ENCODE data around the gene MTG2.

MTG2 gene

DNA sequence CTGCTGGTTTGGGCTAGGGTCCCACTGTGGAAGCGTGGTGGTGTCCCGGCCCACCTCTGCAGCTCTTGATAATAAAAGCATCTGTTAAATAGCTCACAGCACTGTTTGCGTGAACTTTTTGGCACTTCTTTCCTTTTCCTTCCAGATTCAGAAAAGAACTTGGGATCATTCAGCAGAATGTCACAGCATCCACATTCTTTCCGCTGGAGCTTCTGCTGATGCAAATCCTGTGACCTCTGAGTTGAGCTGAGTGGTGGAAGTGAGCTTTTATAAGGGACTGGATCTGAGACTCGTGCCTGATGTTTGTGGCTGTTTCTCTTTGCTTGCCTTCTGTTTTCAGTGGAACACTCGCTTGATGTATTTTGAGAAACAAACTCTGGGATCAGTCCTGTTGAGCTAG lies 59.3 kb downstream of the MTG2 start:
- no peaks in the 10 kb centered on the region for H3K27me3 ChIP-seq (ENCODE audit: low read depth, low read length)
- no peak overlapping the region for H3K4me3 ChIP-seq (ENCODE audit: low read depth in 1 of 2, low read length in 2 of 2)
- no peaks in the 10 kb centered on the region for H3K9me3 ChIP-seq (ENCODE audit: control insufficient read depth in 1 of 2, low read length in 2 of 2)
- H3K4me1 ChIP-seq (ENCODE audit: control insufficient read depth in 1 of 2, insufficient read depth in 2 of 2, low read length in 2 of 2) = peaks cover 5 to 18% of the 10 kb centered on the region in 2 donors
- no peak overlapping the region for H3K27ac ChIP-seq (ENCODE audit: low read length)
- peaks cover 0 to 14% of the 10 kb centered on the region in 2 donors for H3K36me3 ChIP-seq (ENCODE audit: control insufficient read depth in 1 of 2, insufficient read depth in 2 of 2, low read length in 2 of 2)

DNA sequence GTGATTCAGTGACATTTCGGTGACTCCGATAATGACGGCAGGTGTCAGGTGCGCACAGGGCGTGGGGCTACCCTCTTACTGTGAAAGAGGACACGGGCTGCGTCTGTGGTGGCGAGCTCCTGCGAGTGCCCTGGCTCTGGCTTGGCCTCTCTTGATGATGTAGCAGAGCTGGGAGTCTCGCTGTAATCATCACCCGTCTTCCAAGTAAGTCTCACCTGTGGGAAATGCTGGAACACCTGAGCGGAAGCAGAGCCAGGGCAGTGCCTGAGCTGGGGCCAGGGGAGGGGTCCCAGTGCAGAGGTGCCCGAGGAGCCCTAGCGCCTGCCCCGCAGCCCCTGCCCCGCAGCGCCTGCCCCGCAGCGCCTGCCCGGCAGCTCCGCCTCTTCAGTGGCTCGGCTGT lies 60.3 kb downstream of the MTG2 start:
- Histone ChIP-seq H3K27me3 (ENCODE audit: low read depth, low read length) (no peaks in the 10 kb centered on the region), H3K36me3 (ENCODE audit: control insufficient read depth in 1 of 2, insufficient read depth in 2 of 2, low read length in 2 of 2) (peaks cover 0 to 14% of the 10 kb centered on the region in 2 donors), H3K4me3 (ENCODE audit: low read depth in 1 of 2, low read length in 2 of 2) (no peak overlapping the region), H3K4me1 (ENCODE audit: control insufficient read depth in 1 of 2, insufficient read depth in 2 of 2, low read length in 2 of 2) (peaks cover 5 to 13% of the 10 kb centered on the region in 2 donors), H3K27ac (ENCODE audit: low read length) (no peak overlapping the region), H3K9me3 (ENCODE audit: control insufficient read depth in 1 of 2, low read length in 2 of 2) (no peaks in the 10 kb centered on the region)

DNA sequence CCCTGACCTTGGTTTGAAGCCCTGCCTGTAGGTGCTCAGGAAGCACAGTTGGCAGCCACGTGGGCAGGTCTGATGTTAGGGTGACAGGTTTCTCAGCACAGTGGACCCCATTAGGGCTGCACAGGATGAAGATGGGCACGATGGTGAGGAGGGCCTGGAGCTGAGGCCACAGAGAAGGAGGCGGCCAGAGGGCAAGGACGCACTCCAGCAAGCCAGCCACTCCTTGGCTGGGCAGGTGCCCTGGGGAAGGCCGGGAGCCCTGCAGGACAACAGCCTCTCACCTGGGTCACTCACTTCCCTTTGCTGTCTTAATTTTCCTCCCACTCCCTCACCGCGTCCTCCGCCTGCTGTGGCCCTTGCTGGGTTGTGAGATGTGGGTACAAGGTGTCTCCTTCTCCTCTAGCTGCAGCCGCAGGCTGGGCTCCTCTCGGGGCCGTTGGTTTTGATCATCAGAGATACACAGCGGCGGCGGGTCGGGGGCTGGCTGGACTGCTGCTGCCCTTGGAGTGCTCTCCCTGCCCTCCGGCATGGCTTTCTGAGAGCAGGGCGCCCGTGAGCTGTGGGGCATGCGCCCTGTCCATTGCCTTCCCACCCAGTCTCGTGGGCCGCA lies 61.2 kb downstream of the MTG2 start:
- Histone ChIP-seq H3K27ac (ENCODE audit: low read length) (no peak overlapping the region), H3K36me3 (ENCODE audit: control insufficient read depth in 1 of 2, insufficient read depth in 2 of 2, low read length in 2 of 2) (peaks cover 0 to 14% of the 10 kb centered on the region in 2 donors), H3K27me3 (ENCODE audit: low read depth, low read length) (no peaks in the 10 kb centered on the region), H3K4me1 (ENCODE audit: control insufficient read depth in 1 of 2, insufficient read depth in 2 of 2, low read length in 2 of 2) (peaks cover 5 to 13% of the 10 kb centered on the region in 2 donors), H3K4me3 (ENCODE audit: low read depth in 1 of 2, low read length in 2 of 2) (no peak overlapping the region), H3K9me3 (ENCODE audit: control insufficient read depth in 1 of 2, low read length in 2 of 2) (no peaks in the 10 kb centered on the region)

DNA sequence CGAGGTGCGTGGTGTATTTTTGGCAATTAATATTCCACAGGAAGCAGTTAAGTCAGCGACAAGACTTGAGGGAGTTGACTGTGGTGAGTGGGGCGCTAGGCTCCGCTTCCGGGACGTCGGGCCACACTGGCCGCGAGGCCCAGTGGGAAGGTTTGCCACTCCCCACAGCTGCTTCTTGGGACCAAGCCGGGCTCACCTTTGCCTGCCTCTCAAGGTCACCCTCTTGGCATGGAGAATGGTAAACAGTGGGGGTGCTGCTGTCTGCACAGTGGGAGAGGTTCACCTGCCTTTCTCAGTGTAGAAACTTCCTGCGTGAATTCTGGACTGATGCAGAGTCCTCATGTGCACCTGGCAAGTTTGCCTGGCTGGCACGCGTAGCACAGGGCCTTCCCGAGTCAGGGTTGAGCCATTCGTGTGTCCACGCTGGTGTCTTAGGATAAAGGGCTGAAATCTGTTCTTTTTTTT lies 61.8 kb downstream of the MTG2 start:
- Histone ChIP-seq H3K4me3 (ENCODE audit: low read depth in 1 of 2, low read length in 2 of 2) (no peak overlapping the region), H3K9me3 (ENCODE audit: control insufficient read depth in 1 of 2, low read length in 2 of 2) (no peaks in the 10 kb centered on the region), H3K36me3 (ENCODE audit: control insufficient read depth in 1 of 2, insufficient read depth in 2 of 2, low read length in 2 of 2) (peaks cover 0 to 14% of the 10 kb centered on the region in 2 donors), H3K27ac (ENCODE audit: low read length) (no peak overlapping the region), H3K27me3 (ENCODE audit: low read depth, low read length) (no peaks in the 10 kb centered on the region), H3K4me1 (ENCODE audit: control insufficient read depth in 1 of 2, insufficient read depth in 2 of 2, low read length in 2 of 2) (peaks cover 5 to 7% of the 10 kb centered on the region in 2 donors)

DNA sequence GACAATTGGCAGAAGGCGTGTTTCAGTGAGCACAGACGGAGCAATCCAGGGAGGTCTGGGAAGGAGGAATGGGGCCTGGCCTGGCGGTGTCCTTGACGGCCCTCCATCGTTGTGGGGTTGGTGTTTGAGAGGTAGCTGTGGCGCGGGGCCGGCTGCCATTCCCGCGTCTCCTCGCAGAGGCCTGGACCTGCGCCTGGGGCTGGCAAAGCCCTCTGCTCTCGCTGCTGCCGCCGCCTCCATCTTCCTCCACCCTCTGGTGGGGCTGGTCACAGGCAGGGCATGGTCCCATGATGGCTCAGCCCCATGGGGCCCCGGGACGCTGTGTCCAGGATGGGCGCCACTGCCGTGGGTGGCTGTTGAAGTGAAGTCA lies 63.1 kb downstream of the MTG2 start:
- Histone ChIP-seq H3K27ac (ENCODE audit: low read length) (no peak overlapping the region), H3K36me3 (ENCODE audit: control insufficient read depth in 1 of 2, insufficient read depth in 2 of 2, low read length in 2 of 2) (peaks cover 0 to 14% of the 10 kb centered on the region in 2 donors), H3K27me3 (ENCODE audit: low read depth, low read length) (no peaks in the 10 kb centered on the region), H3K4me1 (ENCODE audit: control insufficient read depth in 1 of 2, insufficient read depth in 2 of 2, low read length in 2 of 2) (peaks cover 5% of the 10 kb centered on the region in 2 donors), H3K4me3 (ENCODE audit: low read depth in 1 of 2, low read length in 2 of 2) (no peak overlapping the region), H3K9me3 (ENCODE audit: control insufficient read depth in 1 of 2, low read length in 2 of 2) (no peaks in the 10 kb centered on the region)

DNA sequence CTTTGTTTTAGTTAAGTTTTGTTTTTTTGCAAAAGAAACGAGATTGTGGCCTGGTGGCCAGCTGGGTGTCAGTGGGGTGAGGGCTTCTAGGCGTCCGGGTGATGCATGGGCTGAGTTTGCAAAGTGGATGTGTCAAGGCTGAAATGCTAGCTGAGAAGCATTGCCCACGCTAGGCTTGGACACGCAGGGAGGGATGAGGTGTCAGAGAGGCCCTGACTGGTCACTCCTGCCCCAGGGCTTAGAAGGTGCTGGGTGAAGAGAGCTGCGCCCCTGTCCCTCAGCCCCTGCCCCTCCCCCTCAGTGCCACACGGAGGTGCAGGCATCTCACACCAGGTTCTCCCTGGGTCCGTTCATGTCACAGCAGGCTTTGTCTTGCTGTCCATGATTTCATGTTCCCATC lies 63.6 kb downstream of the MTG2 start:
- Histone ChIP-seq H3K27ac (ENCODE audit: low read length) (no peak overlapping the region), H3K4me3 (ENCODE audit: low read depth in 1 of 2, low read length in 2 of 2) (no peak overlapping the region), H3K36me3 (ENCODE audit: control insufficient read depth in 1 of 2, insufficient read depth in 2 of 2, low read length in 2 of 2) (peaks cover 0 to 11% of the 10 kb centered on the region in 2 donors), H3K27me3 (ENCODE audit: low read depth, low read length) (no peaks in the 10 kb centered on the region), H3K9me3 (ENCODE audit: control insufficient read depth in 1 of 2, low read length in 2 of 2) (no peaks in the 10 kb centered on the region), H3K4me1 (ENCODE audit: control insufficient read depth in 1 of 2, insufficient read depth in 2 of 2, low read length in 2 of 2) (peaks cover 5% of the 10 kb centered on the region in 2 donors)

DNA sequence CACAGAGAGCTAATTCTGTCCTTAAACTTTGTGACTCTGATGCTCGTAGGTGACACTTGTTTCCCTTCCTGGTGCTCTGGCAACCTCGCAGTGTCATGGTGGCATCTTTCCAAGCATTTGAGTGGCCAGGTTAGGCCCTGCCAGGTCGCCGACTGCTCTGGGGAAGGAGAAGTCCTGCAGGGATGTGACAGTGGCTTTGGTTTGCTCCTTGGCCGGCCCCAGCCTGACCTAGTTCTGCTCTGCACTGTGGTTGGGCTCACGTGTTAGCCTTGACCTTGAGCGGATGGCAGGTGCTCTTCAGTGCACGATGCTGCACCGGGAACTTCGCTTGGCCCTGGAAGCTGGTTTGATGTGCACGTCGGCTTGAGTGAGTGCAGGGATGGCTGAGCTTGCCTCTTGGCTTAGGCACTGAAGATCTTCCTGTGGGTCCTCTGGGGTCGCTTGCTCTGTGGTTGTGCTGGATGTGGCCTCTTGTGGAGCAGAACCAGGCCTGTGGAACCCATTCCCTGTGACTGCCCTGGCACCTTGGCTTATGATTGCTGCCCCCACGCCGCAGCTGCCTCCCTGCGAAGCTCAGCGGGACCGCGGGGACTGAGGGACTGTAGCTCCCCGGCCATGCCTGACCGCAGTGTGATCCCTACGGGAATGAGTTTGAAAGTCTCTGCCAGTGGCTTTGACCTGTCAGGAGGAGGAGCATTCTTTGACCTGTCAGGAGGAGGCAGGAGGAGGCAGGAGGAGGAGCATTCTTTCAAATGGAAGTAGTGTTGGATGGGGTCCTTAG lies 64.2 kb downstream of the MTG2 start:
- H3K4me1 ChIP-seq (ENCODE audit: control insufficient read depth in 1 of 2, insufficient read depth in 2 of 2, low read length in 2 of 2) = peaks cover 3 to 5% of the 10 kb centered on the region in 2 donors
- H3K36me3 ChIP-seq (ENCODE audit: control insufficient read depth in 1 of 2, insufficient read depth in 2 of 2, low read length in 2 of 2) = peaks cover 0 to 9% of the 10 kb centered on the region in 2 donors
- H3K27me3 ChIP-seq (ENCODE audit: low read depth, low read length) = no peaks in the 10 kb centered on the region
- no peak overlapping the region for H3K27ac ChIP-seq (ENCODE audit: low read length)
- no peaks in the 10 kb centered on the region for H3K9me3 ChIP-seq (ENCODE audit: control insufficient read depth in 1 of 2, low read length in 2 of 2)
- H3K4me3 ChIP-seq (ENCODE audit: low read depth in 1 of 2, low read length in 2 of 2) = no peak overlapping the region

DNA sequence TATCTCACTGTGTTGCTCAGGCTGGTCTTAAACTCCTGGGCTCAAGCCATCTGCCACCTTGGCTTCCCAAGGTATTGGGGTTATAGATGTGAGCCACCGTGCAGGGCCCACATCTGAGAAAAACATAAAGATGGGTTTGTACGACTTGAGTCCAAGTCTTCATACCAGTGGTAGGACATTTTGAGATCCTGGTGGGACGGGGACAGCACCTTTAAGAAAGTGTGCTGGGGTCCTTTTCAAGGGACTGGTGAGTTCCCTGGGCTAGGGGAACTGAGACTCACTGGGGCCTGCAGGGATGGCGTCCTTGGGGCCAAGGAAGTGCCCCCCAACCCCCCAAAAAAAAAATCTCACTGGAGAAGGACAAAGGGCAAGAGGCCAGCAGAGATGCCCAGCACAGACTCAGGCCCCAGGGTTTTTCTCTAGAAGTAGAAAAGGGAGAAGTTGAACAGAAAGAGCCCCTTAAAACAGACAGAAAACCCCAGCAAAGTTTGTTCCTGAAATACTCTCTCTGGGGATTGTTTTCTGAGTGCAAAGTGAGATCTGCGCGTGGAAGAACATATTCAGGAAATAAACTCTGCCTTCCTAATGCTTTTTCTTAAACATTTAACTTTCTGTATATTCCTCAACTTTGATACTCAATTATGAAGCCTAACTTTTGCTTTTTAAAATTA lies 66.2 kb downstream of the MTG2 start:
- H3K27ac ChIP-seq (ENCODE audit: low read length) = no peak overlapping the region
- H3K4me1 ChIP-seq (ENCODE audit: control insufficient read depth in 1 of 2, insufficient read depth in 2 of 2, low read length in 2 of 2) = peaks cover 0 to 5% of the 10 kb centered on the region in 2 donors
- no peak overlapping the region for H3K4me3 ChIP-seq (ENCODE audit: low read depth in 1 of 2, low read length in 2 of 2)
- H3K36me3 ChIP-seq (ENCODE audit: control insufficient read depth in 1 of 2, insufficient read depth in 2 of 2, low read length in 2 of 2) = peaks cover 0 to 9% of the 10 kb centered on the region in 2 donors
- no peaks in the 10 kb centered on the region for H3K27me3 ChIP-seq (ENCODE audit: low read depth, low read length)
- H3K9me3 ChIP-seq (ENCODE audit: control insufficient read depth in 1 of 2, low read length in 2 of 2) = no peaks in the 10 kb centered on the region

DNA sequence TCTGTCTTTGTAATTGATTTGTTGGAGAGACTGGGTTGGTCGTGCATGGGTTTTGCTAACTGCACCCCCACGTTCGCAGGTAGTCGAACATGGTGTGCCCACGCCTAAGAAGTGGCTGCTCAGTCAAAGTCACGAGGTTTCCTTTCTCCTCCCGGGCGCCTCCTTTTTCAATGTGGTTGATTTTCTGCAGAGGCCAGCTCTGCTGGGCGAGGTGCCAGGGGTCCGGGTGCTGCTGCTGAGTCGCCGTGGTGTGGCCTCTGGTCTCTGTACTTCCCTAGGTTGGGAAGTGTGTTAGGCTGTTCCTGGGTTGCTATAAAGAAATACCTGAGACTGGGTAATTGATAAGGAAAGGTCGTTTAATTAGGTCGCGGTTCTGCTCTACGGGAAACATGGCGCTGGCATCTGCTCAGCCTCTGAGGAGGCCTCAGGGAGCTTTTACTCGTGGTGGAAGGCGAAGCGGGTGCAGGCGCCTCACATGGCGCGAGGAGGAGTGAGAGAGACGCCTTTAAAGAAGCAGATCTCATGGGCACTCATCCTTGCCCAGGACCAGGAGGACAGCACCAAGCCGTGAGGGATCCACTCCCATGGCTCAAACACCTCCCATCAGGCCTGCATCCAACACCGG lies 69.6 kb downstream of the MTG2 start:
- Histone ChIP-seq H3K27ac (ENCODE audit: low read length) (no peak overlapping the region), H3K27me3 (ENCODE audit: low read depth, low read length) (no peaks in the 10 kb centered on the region), H3K36me3 (ENCODE audit: control insufficient read depth in 1 of 2, insufficient read depth in 2 of 2, low read length in 2 of 2) (peaks cover 5 to 14% of the 10 kb centered on the region in 2 donors), H3K4me3 (ENCODE audit: low read depth in 1 of 2, low read length in 2 of 2) (no peak overlapping the region), H3K4me1 (ENCODE audit: control insufficient read depth in 1 of 2, insufficient read depth in 2 of 2, low read length in 2 of 2) (no peaks in the 10 kb centered on the region), H3K9me3 (ENCODE audit: control insufficient read depth in 1 of 2, low read length in 2 of 2) (no peaks in the 10 kb centered on the region)

Data from muscle layer of duodenum (tissue), 2 donors.